OCI-LY1 (cell line): Measurements from ENCODE around the gene ZNF43.

ENCODE experiments used
- CTCF ChIP-seq: fragments of 200-600 bp; sonication (generic), shearing (Covaris generic); IDR thresholded peaks from 2 replicates; pipeline ENCODE4 v1.5.1; 2017; ENCODE audit warnings: mild to moderate bottlenecking, antibody characterized with exemption, low read length, moderate library complexity, mixed read lengths
- EZH2 ChIP-seq: fragments of 200-600 bp; sonication (generic), shearing (Covaris generic); IDR thresholded peaks from 2 replicates; pipeline ENCODE4 v1.8.0; 2017; ENCODE audit warnings: borderline replicate concordance, mixed run types, mild to moderate bottlenecking, antibody characterized with exemption, low read length, moderate library complexity, mixed read lengths

- TF ChIP-seq EZH2 (no peak), CTCF (no peak)
Observed at GRCh38 chr19:21856773-21857514, 21.0 kb upstream of the ZNF43 start.
